CD14-positive monocyte (primary cell): ENCODE measurements around the gene TMEM235. TPM values are rescaled to one million over a fixed set of nuclear protein-coding genes. Genes with fewer than 3 reads are reported as not detected.

ENCODE experiments used
- DNase-seq, 3 donors: peaks; one replicate each; pipeline ENCODE4 v3.0.0-alpha.2; 2011 to 2022
- H2AFZ ChIP-seq: 2 replicates; pipeline ENCODE4 v1.6.0; 2012; ENCODE audit warnings: mild to moderate bottlenecking, low read depth, low read length, inconsistent platforms; ENCODE audit not compliant: insufficient read depth, poor library complexity, severe bottlenecking
- H3K27ac ChIP-seq, 2 donors: 1 replicate in 1 of 2; 2 replicates in 1 of 2; pipeline ENCODE4 v1.5.1; 2012 to 2013; ENCODE audit warnings: low read length in 2 of 2, control low read depth in 1 of 2, inconsistent platforms in 1 of 2, low read depth in 1 of 2, mild to moderate bottlenecking in 1 of 2
- H3K27me3 ChIP-seq, 2 donors: one replicate each; pipeline versions ENCODE4 v1.6.0 to v1.6.1; 2011 to 2013; ENCODE audit warnings: low read length in 2 of 2; ENCODE audit not compliant: control insufficient read depth in 2 of 2, insufficient read depth in 2 of 2
- H3K36me3 ChIP-seq, 2 donors: replicated peaks in 1 of 2; 1 replicate in 1 of 2; 2 replicates in 1 of 2; pipeline versions ENCODE4 v1.5.1 to v1.6.1; 2012 to 2013; ENCODE audit warnings: low read length in 2 of 2, control low read depth in 1 of 2, inconsistent platforms in 1 of 2, mild to moderate bottlenecking in 1 of 2; ENCODE audit not compliant: insufficient read depth in 2 of 2, control insufficient read depth in 1 of 2
- H3K4me1 ChIP-seq, 2 donors: 1 replicate in 1 of 2; 2 replicates in 1 of 2; pipeline versions ENCODE4 v1.5.1 to v1.6.1; 2012 to 2013; ENCODE audit warnings: low read length in 2 of 2, control low read depth in 1 of 2, inconsistent platforms in 1 of 2, mild to moderate bottlenecking in 1 of 2, moderate library complexity in 1 of 2; ENCODE audit not compliant: insufficient read depth in 2 of 2, control insufficient read depth in 1 of 2
- H3K4me2 ChIP-seq: replicated peaks from 2 replicates; pipeline ENCODE3; 2012; ENCODE audit warnings: low read length, moderate library complexity, mild to moderate bottlenecking; ENCODE audit not compliant: poor library complexity, severe bottlenecking; ENCODE audit errors: extremely low read depth
- H3K4me3 ChIP-seq, 3 experiments: fragments of 200-600 bp in 1 of 3; sonication (generic) in 1 of 3; replicated peaks in 1 of 3; 1 replicate in 2 of 3; 2 replicates in 1 of 3; pipeline ENCODE4 v1.5.1; 2011 to 2013; ENCODE audit warnings: low read length in 3 of 3, mild to moderate bottlenecking in 3 of 3, control low read depth in 2 of 3, low read depth in 2 of 3, inconsistent platforms in 1 of 3, moderate library complexity in 1 of 3
- H3K79me2 ChIP-seq: 2 replicates; pipeline ENCODE4 v1.6.0; 2012; ENCODE audit warnings: mild to moderate bottlenecking, control low read depth, inconsistent platforms, low read length, moderate library complexity; ENCODE audit not compliant: insufficient read depth
- H3K9ac ChIP-seq: 2 replicates; pipeline ENCODE4 v1.6.0; 2017; ENCODE audit warnings: low read length, mild to moderate bottlenecking; ENCODE audit not compliant: insufficient read depth, poor library complexity, severe bottlenecking
- H3K9me3 ChIP-seq, 2 donors: replicated peaks in 1 of 2; 1 replicate in 1 of 2; 2 replicates in 1 of 2; pipeline versions ENCODE4 v1.5.1 to v1.6.1; 2012 to 2013; ENCODE audit warnings: low read length in 2 of 2, control low read depth in 1 of 2; ENCODE audit not compliant: control insufficient read depth in 1 of 2, insufficient read depth in 1 of 2
- H4K20me1 ChIP-seq: 2 replicates; pipeline ENCODE4 v1.6.0; 2012; ENCODE audit warnings: mild to moderate bottlenecking, low read length, control low read depth, moderate library complexity; ENCODE audit not compliant: insufficient read depth
- H3K27ac Mint-ChIP-seq, 7 donors: one replicate each; pipeline ENCODE4 v1.8.0; 2020; ENCODE audit warnings: mild to moderate bottlenecking in 7 of 7, mixed read lengths in 7 of 7, moderate library complexity in 6 of 7, inconsistent platforms in 2 of 7
- H3K27me3 Mint-ChIP-seq, 3 donors: one replicate each; pipeline ENCODE4 v1.8.0; 2021 to 2022; ENCODE audit warnings: low read depth in 3 of 3, mild to moderate bottlenecking in 3 of 3, mixed read lengths in 3 of 3, moderate library complexity in 3 of 3, inconsistent platforms in 1 of 3
- H3K36me3 Mint-ChIP-seq, 2 donors: one replicate each; pipeline ENCODE4 v1.8.0; 2020; ENCODE audit warnings: mixed read lengths in 2 of 2, inconsistent platforms in 1 of 2, mild to moderate bottlenecking in 1 of 2
- H3K4me1 Mint-ChIP-seq: one replicate; pipeline ENCODE4 v1.8.0; 2020; ENCODE audit warnings: mild to moderate bottlenecking, mixed read lengths
- H3K4me3 Mint-ChIP-seq, 2 donors: one replicate each; pipeline ENCODE4 v1.8.0; 2020; ENCODE audit warnings: mild to moderate bottlenecking in 2 of 2, mixed read lengths in 2 of 2, moderate library complexity in 1 of 2
- H3K9me3 Mint-ChIP-seq, 7 donors: one replicate each; pipeline ENCODE4 v1.8.0; 2020 to 2022; ENCODE audit warnings: mixed read lengths in 7 of 7, mild to moderate bottlenecking in 6 of 7, moderate library complexity in 6 of 7, inconsistent platforms in 2 of 7
- WGBS: methylation state at CpG from one replicate; pipeline ENCODE4 v1.1.5; 2013; ENCODE audit warnings: missing lambda C conversion rate; ENCODE audit not compliant: insufficient coverage; 5-methylcytosine and 5-hydroxymethylcytosine counted together
- intact Hi-C, 2 donors: fragments of 100-400 bp; cut with micrococcal nuclease; formaldehyde crosslinking; loops; one replicate each; pipeline versions ENCODE4 v1.15.0 to v1.15.1; 2023
- polyA plus RNA-seq, 3 donors: library from polyadenylated mRNA; depleted of rRNA in 1 of 3; unstranded in 2 of 3; stranded (reverse) in 1 of 3; fragments of 300-500 nt in 2 of 3; fragments of >200 nt in 1 of 3; fragmentation: Illumina TruSeq in 2 of 3; gene quantifications; 1 replicate in 2 of 3; 2 replicates in 1 of 3; pipeline ENCODE4 v1.2.3, GENCODE V29; 2012 to 2021
- TF ChIP-seq, protein P1 (sequence below): fragments of 200-600 bp; IDR thresholded peaks from one replicate; pipeline ENCODE4 v1.8.0; 2022; ENCODE audit warnings: antibody characterized with exemption, mild to moderate bottlenecking

Gene TMEM235
- polyA plus RNA-seq, 3 donors, result not detected

DNA sequence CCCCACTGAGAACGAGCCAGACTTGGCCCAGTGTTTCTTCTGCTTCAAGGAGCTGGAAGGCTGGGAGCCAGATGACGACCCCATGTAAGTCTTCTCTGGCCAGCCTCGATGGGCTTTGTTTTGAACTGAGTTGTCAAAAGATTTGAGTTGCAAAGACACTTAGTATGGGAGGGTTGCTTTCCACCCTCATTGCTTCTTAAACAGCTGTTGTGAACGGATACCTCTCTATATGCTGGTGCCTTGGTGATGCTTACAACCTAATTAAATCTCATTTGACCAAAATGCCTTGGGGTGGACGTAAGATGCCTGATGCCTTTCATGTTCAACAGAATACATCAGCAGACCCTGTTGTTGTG, 16.7 kb upstream of the TMEM235 start:
- WGBS, result 0% methylated on average over 1 of the region's 5 CpGs
- TF ChIP-seq, protein P1, sequence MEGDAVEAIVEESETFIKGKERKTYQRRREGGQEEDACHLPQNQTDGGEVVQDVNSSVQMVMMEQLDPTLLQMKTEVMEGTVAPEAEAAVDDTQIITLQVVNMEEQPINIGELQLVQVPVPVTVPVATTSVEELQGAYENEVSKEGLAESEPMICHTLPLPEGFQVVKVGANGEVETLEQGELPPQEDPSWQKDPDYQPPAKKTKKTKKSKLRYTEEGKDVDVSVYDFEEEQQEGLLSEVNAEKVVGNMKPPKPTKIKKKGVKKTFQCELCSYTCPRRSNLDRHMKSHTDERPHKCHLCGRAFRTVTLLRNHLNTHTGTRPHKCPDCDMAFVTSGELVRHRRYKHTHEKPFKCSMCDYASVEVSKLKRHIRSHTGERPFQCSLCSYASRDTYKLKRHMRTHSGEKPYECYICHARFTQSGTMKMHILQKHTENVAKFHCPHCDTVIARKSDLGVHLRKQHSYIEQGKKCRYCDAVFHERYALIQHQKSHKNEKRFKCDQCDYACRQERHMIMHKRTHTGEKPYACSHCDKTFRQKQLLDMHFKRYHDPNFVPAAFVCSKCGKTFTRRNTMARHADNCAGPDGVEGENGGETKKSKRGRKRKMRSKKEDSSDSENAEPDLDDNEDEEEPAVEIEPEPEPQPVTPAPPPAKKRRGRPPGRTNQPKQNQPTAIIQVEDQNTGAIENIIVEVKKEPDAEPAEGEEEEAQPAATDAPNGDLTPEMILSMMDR, result no peak
- H3K79me2 ChIP-seq, result peaks cover 47% of the 10 kb centered on the region
- H3K9ac ChIP-seq, result no peak overlapping the region
- H3K4me2 ChIP-seq, result peak overlapping the region; percentile 97
- Mint-ChIP-seq H3K27me3 (peaks cover 0 to 2% (median 0%) of the 10 kb centered on the region in 3 donors), H3K4me3 (peak overlapping the region; percentile 70 to 78), H3K27ac (peak overlapping the region in 3 of 7 donors; percentile 78 to 89 (median 87)), H3K4me1 (peaks cover 16% of the 10 kb centered on the region), H3K36me3 (peaks cover 5 to 18% of the 10 kb centered on the region in 2 donors), H3K9me3 (no peaks in the 10 kb centered on the region)
- H4K20me1 ChIP-seq, result no peaks in the 10 kb centered on the region
- H3K27ac ChIP-seq, result no peak overlapping the region
- no peak for DNase-seq
- no peaks in the 10 kb centered on the region for H3K27me3 ChIP-seq
- intact Hi-C loops, result loop anchor here (2.0 to 5.0 kb wide), 2 partner anchors 16 to 38 kb away; no protein-coding TSS in a partner anchor
- H3K4me1 ChIP-seq, result peaks cover 13 to 23% of the 10 kb centered on the region in 2 donors
- peak overlapping the region in 2 of 3 experiments; percentile 68 to 80 for H3K4me3 ChIP-seq
- peak overlapping the region; percentile 85 for H2AFZ ChIP-seq
- H3K9me3 ChIP-seq, result no peaks in the 10 kb centered on the region
- H3K36me3 ChIP-seq, result peaks cover 5 to 21% of the 10 kb centered on the region in 2 donors

DNA sequence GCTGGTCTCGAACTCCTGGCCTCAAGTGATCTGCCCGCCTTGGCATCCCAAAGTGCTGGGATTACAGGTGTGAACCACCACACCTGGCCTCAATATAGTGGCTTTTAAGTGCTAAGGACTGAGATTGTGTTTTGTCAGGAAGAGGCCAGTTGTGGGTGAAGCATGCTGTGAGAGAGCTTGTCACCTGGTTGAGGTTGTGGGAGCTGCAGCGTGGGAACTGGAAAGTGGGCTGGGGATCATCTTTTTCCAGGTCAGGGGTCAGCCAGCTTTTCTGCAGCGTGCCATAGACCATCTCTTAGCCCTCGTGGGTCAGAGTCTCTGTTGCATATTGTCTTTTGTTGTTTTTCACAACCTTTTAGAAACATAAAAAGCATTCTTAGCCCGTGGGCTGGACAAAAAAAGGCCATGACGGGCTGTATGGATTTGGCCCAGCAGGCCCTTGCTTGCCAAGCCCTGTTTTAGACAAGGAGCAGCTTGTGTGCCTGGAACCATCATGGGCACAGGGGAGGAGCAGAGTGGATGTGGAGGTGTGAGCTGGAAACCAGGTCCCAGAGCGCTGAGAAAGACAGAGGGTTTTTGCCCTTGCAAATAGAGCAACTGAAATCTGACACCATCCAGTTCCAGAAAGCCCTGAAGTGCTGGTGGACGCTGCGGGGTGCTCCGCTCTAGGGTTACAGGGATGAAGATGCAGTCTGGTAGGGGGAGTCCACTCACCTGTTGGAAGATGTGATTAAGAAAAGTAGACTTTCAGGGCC, 11.9 kb upstream of the TMEM235 start:
- H3K36me3 ChIP-seq, result peaks cover 31 to 66% of the 10 kb centered on the region in 2 donors
- peaks cover 51% of the 10 kb centered on the region for H3K79me2 ChIP-seq
- H3K4me2 ChIP-seq, result no peak overlapping the region
- Mint-ChIP-seq H3K9me3 (no peaks in the 10 kb centered on the region), H3K27me3 (no peaks in the 10 kb centered on the region), H3K4me1 (peaks cover 12% of the 10 kb centered on the region), H3K36me3 (peaks cover 35 to 65% of the 10 kb centered on the region in 2 donors), H3K27ac (peak overlapping the region in 4 of 7 donors; percentile 14 to 70 (median 43)), H3K4me3 (no peak overlapping the region)
- peaks cover 6 to 14% of the 10 kb centered on the region in 2 donors for H3K4me1 ChIP-seq
- H3K9ac ChIP-seq, result no peak overlapping the region
- 97% methylated on average over 10 of the region's 11 CpGs for WGBS
- H2AFZ ChIP-seq, result no peak overlapping the region
- no peak for DNase-seq
- TF ChIP-seq, protein P1, result no peak
- H3K9me3 ChIP-seq, result no peaks in the 10 kb centered on the region
- intact Hi-C loops, result no loop called here
- no peak overlapping the region for H3K27ac ChIP-seq
- H4K20me1 ChIP-seq, result no peaks in the 10 kb centered on the region
- H3K27me3 ChIP-seq, result no peaks in the 10 kb centered on the region
- no peak overlapping the region for H3K4me3 ChIP-seq
